Ishikawa (cell line): Measurements from ENCODE around the gene TBCE.

ENCODE experiments used
- CEBPB ChIP-seq: IDR thresholded peaks from 2 replicates; pipeline ENCODE4 v1.6.1; 2012
- EP300 ChIP-seq: IDR thresholded peaks from 2 replicates; pipeline ENCODE4 v1.6.1; 2012; ENCODE audit warnings: borderline replicate concordance
- RAD21 ChIP-seq: IDR thresholded peaks from 2 replicates; pipeline ENCODE4 v1.6.1; 2012; ENCODE audit warnings: low read depth
- TAF1 ChIP-seq: IDR thresholded peaks from 2 replicates; pipeline ENCODE4 v1.6.1; 2012; ENCODE audit warnings: low read depth, mild to moderate bottlenecking
- YY1 ChIP-seq: IDR thresholded peaks from 2 replicates; pipeline ENCODE4 v1.6.1; 2012; ENCODE audit warnings: low read depth

GRCh38 chr1:235491644-235492043 lies 124.4 kb downstream of the TBCE start:
- no peak for TF ChIP-seq YY1
- TF ChIP-seq RAD21, result no peak
- TF ChIP-seq EP300, result no peak
- no peak for TF ChIP-seq TAF1
- no peak for TF ChIP-seq CEBPB
